PC-9 (cell line): Measurements from ENCODE around the gene PRKCA. TPM values are rescaled to one million over a fixed set of nuclear protein-coding genes. Genes with fewer than 3 reads are reported as not detected.

Source experiments
- BruUV-seq: library from RNA; stranded (reverse); fragments of 400-500 nt; replicated peaks from 2 replicates; lab custom pipeline; 2021; lab: Mats Ljungman, UMichigan
- CTCF ChIA-PET: fragments of 300-600 bp; sonication (Branson Sonifier 250); formaldehyde crosslinking; loops from one replicate; lab custom pipeline; 2022; ENCODE audit warnings: antibody characterized with exemption; lab: Charles Lee
- POLR2A ChIA-PET: fragments of 300-600 bp; sonication (Branson Sonifier 250); formaldehyde crosslinking; loops from one replicate; lab custom pipeline; 2022; ENCODE audit warnings: antibody characterized with exemption; ENCODE audit not compliant: unreplicated experiment; lab: Charles Lee
- DNase-seq, 2 experiments: peaks; one replicate each; pipeline versions ENCODE4 v3.0.0 to v3.0.0-alpha.2; 2015 to 2022; ENCODE audit warnings: mixed read lengths in 1 of 2
- H2AFZ ChIP-seq: fragments of 200-600 bp; sonication (generic); 2 replicates; pipeline ENCODE4 v1.8.1; 2017; ENCODE audit warnings: antibody characterized with exemption
- H3F3A ChIP-seq: fragments of 200-600 bp; sonication (generic); 2 replicates; pipeline ENCODE4 v1.8.1; 2017; ENCODE audit warnings: antibody characterized with exemption, mild to moderate bottlenecking, low read depth; ENCODE audit not compliant: insufficient read depth
- H3K27ac ChIP-seq: fragments of 200-600 bp; sonication (generic); 2 replicates; pipeline ENCODE4 v1.6.1; 2016; ENCODE audit warnings: mixed run types
- H3K27me3 ChIP-seq: fragments of 200-600 bp; sonication (generic); 2 replicates; pipeline ENCODE4 v1.6.1; 2016; ENCODE audit warnings: low read depth, mixed run types; ENCODE audit not compliant: insufficient read depth
- H3K36me3 ChIP-seq: fragments of 200-600 bp; sonication (generic); 2 replicates; pipeline ENCODE4 v1.6.1; 2016; ENCODE audit warnings: low read depth, mixed run types
- H3K4me1 ChIP-seq: fragments of 200-600 bp; sonication (generic); replicated peaks from 2 replicates; pipeline ENCODE4 v1.6.1; 2016; ENCODE audit warnings: mixed run types; ENCODE audit not compliant: insufficient read depth
- H3K4me2 ChIP-seq: fragments of 200-600 bp; sonication (generic); 2 replicates; pipeline ENCODE4 v1.6.1; 2017; ENCODE audit warnings: mixed run types
- H3K4me3 ChIP-seq: fragments of 200-600 bp; sonication (generic); 2 replicates; pipeline ENCODE4 v1.6.1; 2016; ENCODE audit warnings: mixed run types
- H3K79me2 ChIP-seq: fragments of 200-600 bp; sonication (generic); 2 replicates; pipeline ENCODE4 v1.6.1; 2017; ENCODE audit warnings: low read depth, mixed run types
- H3K9me2 ChIP-seq: fragments of 200-600 bp; sonication (generic); 2 replicates; pipeline ENCODE4 v1.8.1; 2017; ENCODE audit warnings: mild to moderate bottlenecking; ENCODE audit not compliant: insufficient read depth
- H3K9me3 ChIP-seq: fragments of 200-600 bp; sonication (generic); 2 replicates; pipeline ENCODE4 v1.8.1; 2016; ENCODE audit warnings: low read depth; ENCODE audit not compliant: insufficient read depth
- H4K20me1 ChIP-seq: fragments of 200-600 bp; sonication (generic); 2 replicates; pipeline ENCODE4 v1.8.1; 2017; ENCODE audit not compliant: insufficient read depth
- CTCF ChIP-seq: fragments of 200-600 bp; sonication (generic); conservative IDR thresholded peaks from 2 replicates; pipeline ENCODE4 v1.6.1; 2017; ENCODE audit warnings: mixed run types, antibody characterized with exemption, mild to moderate bottlenecking, moderate library complexity
- EZH2 ChIP-seq: fragments of 200-600 bp; sonication (generic); IDR thresholded peaks from 2 replicates; pipeline ENCODE4 v1.8.0; 2017; ENCODE audit warnings: antibody characterized with exemption, low read depth
- intact Hi-C: fragments of 100-400 bp; cut with micrococcal nuclease; formaldehyde crosslinking; loops from one replicate; pipeline ENCODE4 v1.10.0; 2022; ENCODE audit not compliant: unreplicated experiment
- total RNA-seq: library from RNA; stranded (reverse); gene quantifications from 2 replicates; pipeline ENCODE4 v1.2.3, GENCODE V29; 2021

PRKCA gene
- total RNA-seq, 1 experiment from 2014 or later: 23.1 TPM

DNA sequence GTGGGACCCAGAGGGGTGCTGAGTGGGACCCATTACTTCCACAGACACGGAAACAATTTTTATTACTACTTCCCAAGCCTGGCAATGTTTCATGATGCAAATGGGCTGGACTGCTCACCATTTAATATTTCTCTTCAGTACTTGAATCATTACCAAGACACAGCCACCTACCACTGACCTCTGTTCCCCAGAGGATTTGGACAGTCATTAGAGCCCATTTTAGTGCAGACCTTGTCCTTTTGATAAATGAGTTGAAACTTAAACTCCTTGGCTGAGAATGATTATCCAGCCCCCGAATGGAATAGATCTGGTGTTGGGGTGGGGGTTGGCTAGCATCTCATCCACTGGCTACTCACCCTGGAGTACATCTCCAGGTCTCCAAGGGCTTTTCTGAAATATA, 39.6 kb upstream of the PRKCA start:
- TF ChIP-seq EZH2: no peak
- TF ChIP-seq CTCF: no peak
- ChIA-PET POLR2A (no interaction called here), CTCF (no interaction called here)
- no peaks in the 10 kb centered on the region for H3K36me3 ChIP-seq
- H2AFZ ChIP-seq: no peak overlapping the region
- no peaks in the 10 kb centered on the region for H3K9me2 ChIP-seq
- peaks cover 8% of the 10 kb centered on the region; the same call in 1 of the 2 replicates for H3F3A ChIP-seq
- H3K27me3 ChIP-seq: no peaks in the 10 kb centered on the region
- H3K4me3 ChIP-seq: no peak overlapping the region
- H3K79me2 ChIP-seq: no peaks in the 10 kb centered on the region
- H3K9me3 ChIP-seq: peaks cover 4% of the 10 kb centered on the region; the same call in 1 of the 2 replicates
- H3K4me2 ChIP-seq: no peak overlapping the region
- no TSS peak for BruUV-seq
- no peaks in the 10 kb centered on the region for H3K4me1 ChIP-seq
- DNase-seq: no peak
- no peaks in the 10 kb centered on the region for H4K20me1 ChIP-seq
- no peak overlapping the region for H3K27ac ChIP-seq
- intact Hi-C loops: no loop called here

- H3K79me2 ChIP-seq: no peaks in the 10 kb centered on the region
- no TSS peak for BruUV-seq
- DNase-seq: no peak
- POLR2A ChIA-PET: no interaction called here
- H3K4me2 ChIP-seq: no peak overlapping the region
- TF ChIP-seq EZH2 (no peak), CTCF (no peak)
- no peak overlapping the region for H3K27ac ChIP-seq
- H3F3A ChIP-seq: 0 out of 2 replicates have a peak, but pooled peaks cover 5% of the 10 kb centered on the region
- intact Hi-C loops: no loop called here
- H3K9me2 ChIP-seq: no peaks in the 10 kb centered on the region
- no peak overlapping the region for H3K4me3 ChIP-seq
- CTCF ChIA-PET: no interaction called here
- H3K4me1 ChIP-seq: 0 out of 2 replicates have a peak, but pooled peaks cover 4% of the 10 kb centered on the region
- no peaks in the 10 kb centered on the region for H3K27me3 ChIP-seq
- 0 out of 2 replicates have a peak, but pooled peaks cover 4% of the 10 kb centered on the region for H3K9me3 ChIP-seq
- H4K20me1 ChIP-seq: no peaks in the 10 kb centered on the region
- H3K36me3 ChIP-seq: no peaks in the 10 kb centered on the region
- no peak overlapping the region for H2AFZ ChIP-seq
Measured at GRCh38 chr17:66264696-66265095, 37.7 kb upstream of the PRKCA start.

GRCh38 chr17:66268247-66268927, 34.0 kb upstream of the PRKCA start:
- POLR2A ChIA-PET: interaction anchor here (0.6 kb wide), 1 partner anchor 36 kb away, joined by 4 read pairs; no protein-coding TSS in a partner anchor
- no peaks in the 10 kb centered on the region for H3K27me3 ChIP-seq

More at GRCh38 chr17:66268247-66268927, 34.0 kb upstream of the PRKCA start:
- Histone ChIP-seq H3K27ac (no peak overlapping the region), H4K20me1 (no peaks in the 10 kb centered on the region), H3F3A (peaks cover 28% of the 10 kb centered on the region), H3K36me3 (no peaks in the 10 kb centered on the region), H2AFZ (no peak overlapping the region), H3K4me1 (peaks cover 21% of the 10 kb centered on the region), H3K4me3 (no peak overlapping the region), H3K9me3 (0 out of 2 replicates have a peak, but pooled peaks cover 4% of the 10 kb centered on the region), H3K9me2 (no peaks in the 10 kb centered on the region), H3K79me2 (no peaks in the 10 kb centered on the region), H3K4me2 (no peak overlapping the region)
- no TSS peak for BruUV-seq
- DNase-seq: no peak
- CTCF ChIA-PET: no interaction called here
- TF ChIP-seq EZH2: no peak
- TF ChIP-seq CTCF: no peak
- intact Hi-C loops: no loop called here
